ENCODE measurements around the gene B3GALNT2.
"Not testable (repeated sequence)": the region's sequence is repeated elsewhere in the genome, so short reads cannot be mapped to it uniquely, and the experiment has no call there.

Gene B3GALNT2

DNA sequence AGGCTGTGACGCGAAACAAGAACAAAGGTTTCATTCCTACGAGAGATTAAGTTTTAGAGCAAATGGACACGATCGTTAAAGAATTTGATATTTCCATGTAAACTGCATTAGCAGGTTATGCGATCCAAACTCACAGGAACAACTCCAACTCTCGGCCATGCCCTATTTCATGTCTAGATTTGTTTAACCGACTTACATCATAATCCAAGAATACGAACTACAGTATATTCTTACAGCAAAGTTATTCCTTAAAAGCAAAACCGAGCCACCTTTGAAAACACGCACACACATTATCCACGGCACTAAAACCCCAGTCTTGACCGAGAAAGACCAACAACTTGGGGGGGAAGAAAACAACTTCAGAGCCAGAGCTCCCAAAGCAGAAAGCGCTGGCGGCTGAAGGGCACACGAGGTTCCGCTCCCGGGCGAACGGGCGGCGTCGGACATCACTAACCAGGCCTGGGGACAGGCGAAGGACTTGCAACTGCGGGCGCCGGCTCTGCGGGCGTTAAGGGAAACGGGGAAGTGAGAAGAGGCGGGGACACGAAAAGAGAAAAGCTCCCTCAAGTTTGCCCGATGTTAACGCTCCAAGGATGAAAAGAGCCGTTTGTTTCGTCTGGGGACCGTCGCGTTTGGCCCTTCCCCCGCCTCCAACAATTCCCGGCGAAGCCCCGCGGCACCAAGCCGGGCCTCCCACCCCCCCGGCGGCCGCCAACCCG, 690 bp downstream of the B3GALNT2 start:
- peak; percentile 2 for DNase-seq

DNA sequence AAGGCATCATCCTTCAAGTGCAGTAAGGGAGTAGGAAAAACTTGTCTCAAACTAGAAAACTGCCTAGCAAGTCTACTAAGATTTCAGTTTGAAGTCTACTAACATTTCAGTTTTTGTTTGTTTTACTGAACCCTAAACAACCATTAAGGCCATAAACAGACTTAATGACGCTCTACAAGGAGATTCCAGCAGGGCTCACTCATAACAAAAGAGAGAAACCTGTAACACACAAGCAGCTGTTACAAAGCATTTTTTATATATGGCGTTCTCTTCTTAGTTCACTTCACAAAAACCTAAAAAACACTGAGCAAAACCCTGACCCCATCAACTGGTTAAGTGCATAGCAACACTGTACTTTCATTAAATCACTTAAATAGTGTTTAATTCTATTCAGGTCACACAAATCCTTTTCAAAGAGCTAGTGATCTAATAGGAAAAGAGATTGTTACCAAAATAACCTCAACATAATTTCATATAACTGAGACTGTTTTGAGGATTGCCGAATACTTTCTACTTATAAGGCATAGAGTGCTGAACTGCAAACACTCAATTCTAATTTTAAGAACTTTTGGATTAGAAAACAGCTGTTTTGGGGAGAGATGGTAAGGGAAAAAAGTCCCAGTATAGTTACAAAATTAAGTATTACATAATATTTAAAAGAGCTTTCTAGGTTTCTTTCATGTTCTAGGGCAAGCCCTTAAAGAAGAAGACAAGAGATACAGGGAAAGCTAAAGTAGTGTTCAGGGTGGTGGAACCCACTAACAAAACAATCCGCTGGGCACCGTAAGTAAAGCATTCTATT, 1.4 kb downstream of the B3GALNT2 start:
- no peak for DNase-seq

GRCh38 chr1:235500971-235501540, 3.2 kb downstream of the B3GALNT2 start:
- DNase-seq: peak; percentile 37

GRCh38 chr1:235495551-235495950, 8.7 kb downstream of the B3GALNT2 start:
- no peak for DNase-seq

- no peak for DNase-seq
Measured at GRCh38 chr1:235495030-235495429, 9.2 kb downstream of the B3GALNT2 start.

DNA sequence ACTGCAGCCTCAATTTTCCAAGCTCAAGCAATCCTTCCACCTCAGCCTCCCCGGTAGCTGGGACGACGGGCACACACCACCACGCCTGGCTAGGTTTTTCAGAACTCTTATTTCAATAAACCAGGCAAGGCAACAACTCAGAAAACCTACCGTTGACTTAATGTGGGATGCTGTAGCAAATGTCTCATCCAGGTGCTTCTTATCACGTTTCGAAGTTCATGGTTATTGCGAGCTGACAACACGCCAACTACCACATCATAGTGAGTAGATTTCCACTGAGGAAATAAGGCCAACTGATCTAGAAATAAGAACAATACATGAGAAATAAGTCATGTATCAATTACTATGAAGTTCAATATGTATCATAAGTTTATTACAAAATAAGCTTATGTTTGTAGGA, 9.7 kb downstream of the B3GALNT2 start:
- no peak for DNase-seq

DNA sequence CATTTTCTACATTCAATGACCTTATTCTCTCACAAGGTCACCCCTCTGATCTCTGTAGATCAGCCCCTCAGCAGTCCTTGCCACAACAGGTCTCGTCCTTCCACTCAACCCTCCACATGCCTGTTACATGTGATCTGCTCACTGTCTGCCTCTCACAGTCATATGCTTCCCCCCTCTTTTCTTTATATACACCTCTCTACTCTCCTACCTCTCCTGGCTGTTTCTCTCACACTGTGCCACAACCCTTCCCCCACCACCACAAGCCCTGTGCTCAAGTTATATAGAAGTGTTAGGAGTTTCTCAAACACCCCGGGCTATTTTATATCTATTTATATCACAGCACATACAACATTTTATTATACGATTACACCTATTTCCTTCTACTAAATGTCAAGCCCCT, 12.6 kb downstream of the B3GALNT2 start:
- no peak for DNase-seq

DNA sequence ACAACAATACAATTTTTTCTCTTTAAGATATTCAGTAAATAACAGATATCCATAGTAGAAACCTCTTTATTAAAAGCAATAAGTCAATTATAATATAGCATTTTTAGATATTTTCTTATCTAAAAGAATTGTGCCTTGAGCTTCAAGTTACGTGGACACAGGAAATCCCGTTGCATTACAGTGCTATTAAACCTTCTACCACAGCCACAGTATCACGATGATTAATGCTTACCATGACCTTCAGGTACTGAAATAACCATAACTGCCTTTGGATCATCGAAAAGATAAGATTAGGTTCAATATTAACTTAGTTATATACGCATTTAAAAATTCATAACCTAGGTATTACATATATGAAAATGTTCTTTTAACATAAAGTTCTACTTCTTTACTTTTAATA, 17.9 kb downstream of the B3GALNT2 start:
- DNase-seq: peak; percentile 18

GRCh38 chr1:235485558-235485957, 18.7 kb downstream of the B3GALNT2 start:
- DNase-seq: no peak

DNA sequence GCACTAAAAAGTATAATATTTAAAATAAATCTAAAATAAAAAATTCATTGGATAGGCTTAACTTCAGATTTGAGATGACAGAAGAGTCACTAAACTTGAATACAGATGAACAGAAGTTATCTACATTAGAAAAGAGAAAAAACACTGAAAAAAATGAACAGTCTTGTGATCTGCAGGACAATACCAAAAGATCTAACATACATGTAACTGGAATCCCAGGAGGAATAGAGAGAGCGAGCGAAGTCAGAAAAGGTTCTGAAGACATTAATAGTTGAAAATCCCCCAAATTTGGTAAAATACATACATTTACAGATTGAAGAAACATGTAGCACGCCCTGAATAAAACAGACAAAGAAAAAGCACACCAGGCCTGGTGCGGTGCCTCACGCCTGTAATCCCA, 21.2 kb downstream of the B3GALNT2 start:
- DNase-seq: no peak

- DNase-seq: no peak
Measured at GRCh38 chr1:235473806-235474205, 30.4 kb downstream of the B3GALNT2 start.

- no peak for DNase-seq
Measured at GRCh38 chr1:235470741-235471439, 33.4 kb downstream of the B3GALNT2 start.

- DNase-seq: not testable (repeated sequence)
Measured at GRCh38 chr1:235469897-235470296, 34.4 kb downstream of the B3GALNT2 start.

- peak; percentile 28 for DNase-seq
Measured at GRCh38 chr1:235468970-235469369, 35.3 kb downstream of the B3GALNT2 start.

DNA sequence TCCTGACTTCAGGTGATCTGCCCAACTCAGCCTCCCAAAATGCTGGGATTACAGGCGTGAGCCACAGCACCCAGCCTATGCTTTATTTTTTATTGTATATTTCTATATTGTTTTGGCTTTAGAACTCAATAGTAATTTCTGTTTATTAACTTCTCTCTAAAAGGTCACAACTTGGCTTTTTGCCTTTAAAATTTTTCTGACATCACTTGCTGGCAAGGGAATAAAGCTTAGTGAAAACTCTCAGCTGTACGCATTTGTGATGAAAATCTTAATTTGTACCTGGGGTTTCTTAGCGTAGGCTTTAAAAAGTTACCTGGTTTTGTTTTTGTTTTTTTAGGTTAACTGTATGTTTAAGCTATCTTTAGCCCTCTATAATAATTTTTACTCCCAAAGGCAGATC, 36.2 kb downstream of the B3GALNT2 start:
- DNase-seq: no peak

GRCh38 chr1:235465066-235465465, 39.2 kb downstream of the B3GALNT2 start:
- no peak for DNase-seq

- not testable (repeated sequence) for DNase-seq
Measured at GRCh38 chr1:235462832-235463231, 41.4 kb downstream of the B3GALNT2 start.

DNA sequence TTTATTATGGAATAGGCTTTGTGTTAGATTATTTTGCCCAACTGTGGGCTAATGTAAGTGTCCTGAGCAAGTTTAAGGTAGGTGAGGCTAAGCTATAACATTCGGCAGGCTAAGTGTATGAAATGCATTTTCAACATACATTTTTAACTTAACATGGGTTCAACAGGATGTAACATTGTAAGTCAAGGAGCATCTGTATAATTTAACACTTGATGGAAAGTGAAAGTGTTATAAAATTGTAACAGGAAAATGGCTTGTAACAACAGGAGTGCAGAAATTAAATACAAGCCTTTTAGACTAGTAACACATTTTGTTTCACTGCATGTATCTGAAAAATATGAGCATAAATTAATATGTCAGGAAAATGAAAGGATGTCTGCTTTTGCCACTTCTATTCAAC, 42.3 kb downstream of the B3GALNT2 start:
- no peak for DNase-seq

GRCh38 chr1:235460770-235461169, 43.5 kb downstream of the B3GALNT2 start:
- no peak for DNase-seq

DNA sequence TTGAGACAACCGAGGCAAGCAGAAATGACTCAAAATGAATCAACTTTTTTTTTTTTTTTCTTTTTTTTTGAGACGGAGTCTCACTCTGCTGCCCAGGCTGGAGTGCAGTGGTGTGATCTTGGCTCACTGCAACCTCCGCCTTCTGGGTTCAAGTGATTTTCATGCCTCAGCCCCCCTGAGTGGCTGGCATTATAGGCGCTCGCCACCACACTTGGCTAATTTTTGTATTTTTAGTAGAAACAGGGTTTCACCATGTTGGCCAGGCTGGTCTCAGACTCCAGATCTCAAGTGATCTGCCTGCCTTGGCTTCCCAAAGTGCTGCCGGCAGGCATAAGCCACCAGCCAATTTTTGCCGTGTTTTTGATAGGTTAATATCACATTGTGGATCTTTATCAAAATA, 46.4 kb downstream of the B3GALNT2 start:
- not testable (repeated sequence) for DNase-seq

DNA sequence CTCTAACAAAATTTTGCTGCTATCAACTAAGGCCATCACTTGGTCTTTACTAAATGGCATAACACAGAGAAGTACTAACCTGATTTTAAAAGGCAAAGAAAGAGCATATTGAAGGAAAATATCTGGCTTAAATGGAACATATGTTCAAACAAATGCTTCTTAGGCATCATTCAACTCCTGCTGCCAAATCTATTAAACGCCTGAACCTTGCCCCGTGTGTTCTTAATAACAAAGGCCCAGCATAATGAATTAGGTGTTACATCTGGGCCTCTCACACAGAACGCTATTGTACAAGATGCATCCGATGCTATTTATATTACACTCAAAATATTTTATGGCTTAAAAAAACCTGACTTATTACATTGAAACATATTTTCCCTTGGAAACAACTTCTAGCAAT, 48.4 kb downstream of the B3GALNT2 start:
- no peak for DNase-seq

DNA sequence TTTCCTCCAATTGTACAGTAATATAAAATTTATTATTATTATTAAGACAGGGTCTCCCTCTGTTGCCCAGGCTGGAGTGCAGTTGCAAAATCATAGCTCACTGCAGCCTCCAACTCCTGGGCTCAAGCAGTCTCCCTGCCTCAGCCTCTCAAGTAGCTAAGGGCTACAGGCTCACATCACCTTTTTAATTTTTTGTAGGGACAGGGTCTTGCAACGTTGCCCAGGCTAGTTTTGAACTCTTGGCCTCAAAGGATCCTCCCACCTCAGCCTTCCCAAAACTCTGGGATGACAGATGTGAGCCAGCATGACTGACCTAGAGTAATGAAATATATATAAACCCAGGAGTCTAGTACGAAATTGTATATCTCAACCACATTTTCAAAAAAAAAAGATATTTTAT, 49.2 kb downstream of the B3GALNT2 start:
- DNase-seq: no peak

DNA sequence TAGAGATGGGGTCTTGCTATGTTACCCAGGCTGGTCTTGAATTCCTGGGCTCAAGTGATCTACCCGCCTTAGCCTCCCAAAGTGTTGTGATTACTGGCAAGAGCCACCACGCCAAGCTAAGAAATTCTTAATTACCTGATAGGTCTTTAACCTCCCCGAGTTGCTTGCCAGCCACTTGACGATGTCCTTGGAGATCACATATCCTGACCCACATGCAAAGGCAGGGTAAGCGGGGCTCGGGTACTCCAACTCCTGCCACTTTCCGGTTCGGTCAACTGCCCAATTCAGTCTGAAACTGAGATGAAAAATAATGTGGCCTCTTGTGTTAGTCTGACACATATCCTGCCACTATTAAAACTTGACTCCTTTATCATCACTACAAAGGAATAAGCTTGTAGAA, 50.2 kb downstream of the B3GALNT2 start:
- no peak for DNase-seq

All from NCI-H226 (cell line).